Stimulated activated CD8-positive, alpha-beta memory T cell treated with anti-CD3 and anti-CD28 coated beads, Interleukin-15, amount 100 ng/mL, for 4 hours (primary cell): ENCODE data around the gene CTSZ.
A peak's percentile ranks its signal among the peaks of the same experiment; 100 is the strongest.
"Not testable (repeated sequence)": the region's sequence is repeated elsewhere in the genome, so short reads cannot be mapped to it uniquely, and the experiment has no call there.

Experiments used
- DNase-seq, 2 donors: peaks; one replicate each; pipeline ENCODE4 v3.0.0-alpha.2; 2020; ENCODE audit warnings: low read depth in 2 of 2

The CTSZ gene

DNA sequence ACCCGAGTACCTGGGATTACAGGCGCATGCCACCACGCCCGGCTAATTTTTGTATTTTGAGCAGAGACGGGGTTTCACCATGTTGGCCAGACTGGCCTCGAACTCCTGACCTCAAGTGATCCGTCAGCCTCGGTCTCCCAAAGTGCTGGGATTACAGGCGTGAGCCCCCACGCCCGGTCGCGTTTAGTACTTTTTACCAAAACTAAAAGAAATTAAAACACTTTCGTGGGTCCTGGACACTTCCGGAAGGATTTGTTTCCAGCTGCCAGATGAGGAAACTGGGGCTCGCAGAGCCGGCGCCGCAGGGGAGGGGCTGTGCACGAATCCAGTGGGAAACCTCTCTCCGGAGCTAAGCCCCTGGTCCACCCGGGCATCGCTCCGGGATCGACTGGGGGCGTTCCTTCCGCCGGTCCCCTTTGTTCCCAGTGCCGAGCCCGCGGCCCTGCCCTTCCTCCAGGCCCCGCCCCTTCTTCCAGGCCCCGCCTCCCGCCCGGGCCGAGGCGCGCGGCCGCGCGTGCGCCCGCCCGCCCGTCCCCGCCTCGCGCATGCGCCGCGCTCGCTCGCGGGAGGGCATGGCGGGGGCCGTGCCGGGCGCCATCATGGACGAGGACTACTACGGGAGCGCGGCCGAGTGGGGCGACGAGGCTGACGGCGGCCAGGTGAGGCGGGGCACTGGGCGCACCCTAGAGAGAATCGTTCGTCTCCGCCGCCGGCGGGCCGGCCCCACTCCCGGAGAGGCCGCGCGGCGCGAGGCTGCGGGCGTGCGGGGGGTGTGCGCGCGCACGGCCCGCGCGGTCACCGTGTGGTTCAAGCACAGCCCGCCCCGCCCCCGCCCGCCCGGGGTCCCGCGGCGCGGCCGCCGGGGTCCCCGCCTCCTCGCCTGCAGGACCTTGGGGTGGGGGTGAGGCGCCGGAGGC is 26.1 kb downstream of the CTSZ start, which contains the start of gene NELFCD:
NELFCD (plus strand) TSS at position 546 of the 917 bp plus-strand sequence; CDS start at position 600, 54 bp downstream.
- DNase-seq, result peak; percentile 65 to 78

DNA sequence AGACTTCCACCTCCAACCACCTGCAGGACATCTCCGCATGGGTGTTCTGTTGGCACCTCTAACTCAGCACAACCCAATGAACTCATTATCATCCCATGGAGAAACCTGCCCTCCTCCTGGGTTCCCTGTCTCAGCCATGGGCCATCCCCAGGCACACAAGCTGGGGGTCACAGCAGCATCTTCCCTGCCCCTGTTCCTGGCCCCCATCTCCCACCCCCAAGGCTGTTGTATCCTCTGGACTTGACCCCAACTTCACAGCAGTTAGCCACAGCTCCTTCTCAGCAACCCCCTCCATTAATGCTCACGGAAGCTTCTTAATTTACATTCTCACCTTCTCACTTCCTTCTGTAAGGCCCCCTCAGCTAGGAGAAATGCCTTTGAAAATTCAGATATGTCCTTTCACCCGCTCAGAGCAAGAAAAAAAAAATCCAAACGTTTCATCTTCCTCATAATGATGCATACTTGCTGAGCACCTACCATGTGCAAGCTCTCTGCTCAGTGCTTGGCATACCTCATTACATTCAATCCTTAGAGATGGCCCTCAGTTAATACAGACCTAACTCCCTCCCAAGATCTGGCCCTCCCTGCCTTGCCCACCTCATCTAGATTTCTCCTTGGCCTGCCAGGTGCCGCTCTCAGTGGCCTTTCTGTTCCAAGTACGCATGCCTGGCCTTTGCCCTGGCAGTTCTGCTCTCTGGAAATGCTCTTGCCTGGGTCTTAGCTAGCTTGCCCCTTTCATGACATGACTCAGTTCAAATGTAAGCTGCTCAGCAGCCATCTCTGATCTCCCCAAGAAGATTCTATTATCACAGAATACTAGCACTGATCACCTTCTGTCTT is 28.5 kb downstream of the CTSZ start:
- no peak for DNase-seq

DNA sequence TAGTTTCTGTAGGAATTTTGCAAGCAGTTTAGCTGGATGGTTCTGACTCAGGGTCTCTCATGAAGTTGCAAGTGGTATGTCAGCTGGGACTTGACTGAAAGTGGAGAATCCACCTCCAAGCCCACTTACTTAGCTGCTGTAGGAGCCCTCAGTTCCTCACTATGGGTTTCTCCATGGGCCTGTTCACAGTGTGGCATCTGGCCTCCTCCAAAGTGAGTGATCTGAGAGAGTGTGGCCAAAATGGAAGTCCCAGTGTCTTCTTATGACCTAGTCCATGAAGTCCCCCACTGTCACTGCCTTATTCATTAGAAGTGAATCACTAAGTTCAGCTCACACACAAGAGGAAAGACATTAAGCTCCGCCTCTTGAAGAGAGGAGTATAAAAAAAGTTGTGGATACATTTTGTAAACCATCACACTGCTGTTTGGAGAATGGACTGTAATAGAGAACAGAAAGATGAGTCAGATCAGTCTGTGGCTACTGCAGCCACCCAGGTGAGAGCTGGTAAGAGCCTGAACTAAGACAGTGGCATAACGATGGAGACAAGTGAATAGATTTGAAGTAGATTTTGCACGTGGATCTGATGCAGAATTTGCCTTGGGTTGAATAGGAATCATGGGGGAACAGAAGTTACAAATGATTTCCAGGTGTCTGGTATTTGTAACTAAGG is 30.9 kb downstream of the CTSZ start:
- no peak for DNase-seq

DNA sequence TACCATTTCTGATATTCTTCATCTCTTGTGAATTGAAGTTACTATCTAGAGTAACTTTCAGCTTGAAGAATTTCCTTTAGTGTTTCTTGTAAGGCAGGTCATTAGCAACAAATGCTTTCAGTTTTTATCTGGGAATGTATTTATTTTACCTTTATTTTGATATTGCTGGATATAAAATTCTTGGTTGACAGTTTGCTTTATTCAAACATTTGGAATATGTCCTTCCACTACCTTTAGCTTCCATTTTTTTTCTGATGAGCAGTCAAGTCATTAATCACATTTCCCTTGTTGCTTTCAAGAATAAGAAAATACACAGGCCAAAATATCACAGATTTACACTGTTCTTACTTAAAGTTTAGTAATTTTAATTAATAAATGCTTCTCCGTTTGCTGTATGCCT is 31.7 kb downstream of the CTSZ start:
- no peak for DNase-seq

DNA sequence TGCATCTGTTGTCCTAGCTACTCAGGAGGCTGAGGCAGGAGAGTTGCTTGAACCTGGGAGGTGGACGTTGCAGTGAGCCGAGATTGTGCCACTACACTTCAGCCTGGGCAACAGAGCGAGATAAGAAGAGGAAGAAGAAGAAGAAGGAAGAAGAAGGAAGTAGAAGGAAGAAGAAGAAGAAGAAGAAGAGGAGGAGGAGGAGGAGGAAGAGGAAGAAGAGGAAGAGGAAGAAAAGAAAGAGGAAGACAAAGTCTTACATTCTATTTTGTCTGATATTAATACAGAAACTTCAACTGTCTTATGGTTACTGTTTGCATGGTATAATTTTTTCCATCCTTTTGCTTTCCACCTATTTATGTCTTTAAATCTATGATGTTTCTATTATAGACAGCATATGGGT is 33.2 kb downstream of the CTSZ start:
- no peak for DNase-seq

DNA sequence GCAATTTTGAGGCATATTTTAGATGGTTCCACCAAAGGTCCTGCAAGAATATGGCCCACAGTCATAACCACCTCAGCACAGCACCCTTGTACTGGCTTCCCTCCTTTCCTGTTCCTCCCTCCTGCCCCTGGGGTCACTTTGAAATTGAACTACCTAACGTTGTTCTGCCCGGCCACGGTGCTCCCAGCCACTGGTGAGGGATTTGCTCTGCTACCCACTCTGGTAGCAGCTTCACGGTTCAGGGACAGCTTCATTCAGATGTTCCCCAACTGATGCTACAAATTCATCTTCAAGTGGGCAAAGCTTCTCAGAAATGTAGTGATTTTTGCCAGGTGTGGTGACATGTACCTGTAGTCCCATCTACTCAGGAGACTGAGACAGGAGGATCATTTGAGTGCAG is 33.9 kb downstream of the CTSZ start:
- DNase-seq, result no peak

DNA sequence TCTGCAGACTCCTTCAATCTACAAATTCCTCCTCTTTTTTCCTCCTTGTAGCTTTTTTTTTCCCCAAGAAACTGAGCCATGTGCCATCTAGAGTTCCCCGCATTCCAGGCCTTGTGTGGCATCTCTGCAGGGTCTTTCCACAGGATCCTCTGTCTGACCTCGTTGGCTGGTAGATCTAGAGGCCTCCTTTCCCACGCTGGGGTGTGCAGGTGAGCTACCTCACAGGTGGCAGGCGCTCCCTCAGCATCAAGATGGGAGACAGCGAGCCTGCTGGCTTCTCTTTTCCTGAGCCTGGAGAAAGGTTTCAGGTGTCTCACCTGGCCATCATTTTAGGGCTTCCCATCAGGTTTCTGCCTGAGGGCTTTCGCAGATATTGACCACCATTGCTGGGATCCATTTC is 35.6 kb downstream of the CTSZ start:
- no peak for DNase-seq

DNA sequence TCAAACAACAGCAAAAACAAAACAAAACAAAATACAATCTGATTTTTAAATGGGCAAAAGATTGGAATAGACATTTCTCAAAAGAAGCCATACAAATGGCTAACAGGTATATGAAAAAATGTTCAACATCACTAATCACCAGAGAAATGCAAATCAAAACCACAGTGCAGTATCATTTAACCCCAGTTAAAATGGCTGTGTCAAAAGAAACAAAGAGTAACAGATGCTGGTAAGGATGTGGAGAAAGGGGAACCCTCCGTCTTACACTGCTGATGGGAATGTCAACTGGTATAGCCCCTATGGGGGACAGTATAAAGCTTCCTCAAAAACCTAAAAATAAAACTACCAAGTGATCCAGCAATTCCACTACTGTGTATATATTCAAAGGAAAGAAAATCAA is 36.9 kb downstream of the CTSZ start:
- DNase-seq, result no peak

DNA sequence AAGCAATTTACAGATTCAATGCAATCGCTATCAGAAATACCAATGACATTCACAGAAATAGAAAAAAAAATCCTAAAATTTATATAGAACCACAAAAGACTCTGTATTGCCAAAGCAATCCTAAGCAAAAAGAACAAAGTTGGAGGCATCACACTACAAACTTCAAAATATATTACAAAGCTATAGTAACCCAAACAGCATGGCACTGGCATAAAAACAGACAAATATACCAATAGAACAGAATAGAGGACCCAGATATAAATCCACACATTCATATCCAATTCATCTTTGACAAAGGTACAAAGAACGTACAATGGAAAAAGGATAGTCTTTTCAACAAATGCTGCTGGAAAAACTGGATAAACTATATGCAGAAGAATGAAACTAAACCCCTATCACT is 37.6 kb downstream of the CTSZ start:
- no peak for DNase-seq

DNA sequence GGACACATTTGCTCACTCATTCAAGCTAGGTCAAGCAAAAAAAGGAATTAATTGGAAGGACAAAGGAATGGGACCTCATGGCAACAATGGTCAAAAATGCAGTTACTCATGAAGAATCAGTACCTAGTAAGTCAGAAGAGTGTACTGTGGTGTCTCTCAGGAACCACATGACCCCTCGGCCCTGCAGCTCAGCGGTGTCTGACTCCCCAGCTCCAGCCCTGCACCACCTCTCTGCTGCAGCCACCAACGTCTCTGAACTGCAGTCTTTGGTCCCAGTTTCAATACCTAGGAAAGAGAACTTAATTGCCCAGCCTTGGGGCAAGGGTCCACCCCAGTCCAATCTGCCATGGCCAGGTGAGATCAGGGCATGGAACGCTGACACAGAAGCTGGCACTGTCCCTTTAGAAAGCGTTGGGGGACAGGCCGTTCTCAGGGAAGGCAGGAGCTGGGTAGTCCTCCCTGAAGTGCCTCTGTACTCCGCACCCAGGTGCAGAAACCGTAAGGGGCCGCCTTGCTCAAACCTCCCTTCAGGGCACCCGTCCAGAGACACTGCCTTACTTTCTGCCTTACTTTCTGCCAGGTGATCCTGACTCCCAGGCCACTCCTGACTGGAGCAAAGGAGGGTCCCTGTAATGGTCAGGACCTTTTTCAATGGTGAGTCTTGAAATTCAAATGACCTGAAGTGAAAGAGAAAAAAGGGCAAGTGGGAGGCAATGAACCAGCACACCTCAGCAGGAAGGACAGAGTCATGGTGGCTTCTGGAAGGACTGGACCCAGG is 39.2 kb downstream of the CTSZ start:
- DNase-seq, result no peak

DNA sequence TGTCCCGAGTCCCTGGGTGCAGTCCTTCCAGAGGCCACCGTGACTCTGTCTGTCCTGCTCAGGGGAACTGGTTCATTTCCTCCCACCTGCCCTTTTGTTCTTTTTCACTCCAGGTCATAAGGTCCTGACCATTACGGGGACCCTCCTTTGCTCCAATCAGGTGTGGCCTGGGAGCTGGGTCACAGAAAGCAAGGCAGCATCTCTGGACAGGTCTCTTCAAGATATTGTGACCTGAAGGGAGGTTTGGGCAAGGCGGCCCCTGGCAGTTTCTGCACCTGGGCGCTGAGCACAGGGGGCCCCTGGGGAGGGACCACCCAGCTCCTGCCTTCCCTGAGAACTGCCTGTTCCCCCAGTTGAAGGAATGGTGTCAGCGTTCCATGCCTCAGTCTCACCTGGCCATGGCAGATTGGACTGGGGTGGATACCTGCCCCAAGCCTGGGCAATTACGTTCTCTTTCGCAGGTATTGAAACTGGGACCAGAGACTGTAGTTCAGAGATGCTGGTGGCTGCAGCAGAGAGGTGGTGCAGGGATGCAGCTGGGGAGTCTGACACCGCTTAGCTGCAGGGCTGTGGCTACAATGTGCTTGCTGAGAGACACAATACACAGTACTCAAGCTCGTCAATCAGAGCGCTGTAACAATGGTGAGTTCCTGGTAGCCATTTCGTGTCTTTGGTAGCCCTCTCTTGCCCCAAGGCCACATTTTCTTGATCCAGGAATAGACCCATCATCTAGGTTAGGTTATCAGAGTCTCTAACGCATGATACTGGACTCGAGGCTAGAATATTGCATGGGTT is 41.6 kb downstream of the CTSZ start:
- DNase-seq, result no peak

DNA sequence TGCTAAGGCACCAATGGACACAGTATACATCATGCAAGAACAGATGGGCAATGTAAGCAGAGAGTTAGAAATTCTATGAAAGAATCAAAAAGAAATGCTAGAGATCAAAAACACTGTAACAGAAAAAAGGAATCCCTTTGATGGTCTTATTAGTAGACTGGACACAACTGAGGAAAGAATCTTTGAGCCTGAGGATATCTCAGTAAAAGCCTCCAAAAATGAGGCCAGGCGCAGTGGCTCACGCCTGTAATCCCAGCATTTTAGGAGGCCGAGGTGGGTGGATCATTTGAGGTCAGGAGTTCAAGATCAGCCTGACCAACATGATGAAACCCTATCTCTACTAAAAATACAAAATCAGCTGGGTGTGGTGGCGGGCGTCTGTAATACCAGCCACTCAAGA is 43.1 kb downstream of the CTSZ start:
- DNase-seq, result not testable (repeated sequence)

DNA sequence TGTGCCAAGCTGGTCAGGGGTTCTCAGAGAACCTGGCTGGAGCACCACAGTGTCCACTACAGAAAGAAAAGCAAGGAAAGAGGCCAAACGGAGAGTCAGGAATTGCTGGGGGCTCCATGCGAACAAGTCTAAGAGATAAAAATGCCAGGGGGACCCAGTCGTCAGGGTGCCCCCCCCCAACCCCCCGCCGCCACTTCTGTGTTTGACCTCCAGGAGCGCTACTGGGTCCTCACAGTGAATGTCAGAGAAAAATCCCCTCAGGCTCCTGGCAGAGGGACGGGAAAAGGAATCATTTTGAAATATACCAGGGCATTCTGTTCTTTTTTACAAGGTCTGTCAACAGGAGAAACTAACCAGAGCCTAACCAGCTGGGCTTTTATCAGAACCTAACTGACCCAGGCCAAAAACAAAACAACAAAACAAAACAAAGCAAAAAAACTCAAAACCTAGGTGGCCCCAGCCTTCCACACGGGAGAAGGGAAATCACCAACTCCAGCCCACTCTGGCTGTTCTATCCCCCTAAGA is 43.9 kb downstream of the CTSZ start:
- DNase-seq, result no peak

DNA sequence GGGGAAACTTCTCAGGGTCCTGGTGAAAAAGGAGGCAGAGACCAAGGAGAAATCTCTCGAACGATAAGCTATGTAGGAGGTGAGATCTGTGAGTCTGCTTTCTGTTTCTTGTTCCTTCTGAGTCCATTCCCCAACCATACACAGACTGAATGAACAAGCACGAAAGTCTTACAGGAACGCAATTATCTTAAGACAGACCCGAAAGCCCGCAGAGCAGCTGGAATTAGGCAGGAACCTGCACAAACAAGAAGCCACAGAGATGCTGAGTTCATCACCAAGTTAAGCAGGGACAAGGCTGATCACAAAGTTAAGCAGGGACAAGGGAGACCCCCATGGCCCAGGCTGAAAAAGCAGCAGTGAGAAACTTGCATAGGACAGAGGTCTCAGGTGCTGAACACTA is 47.4 kb downstream of the CTSZ start:
- no peak for DNase-seq

DNA sequence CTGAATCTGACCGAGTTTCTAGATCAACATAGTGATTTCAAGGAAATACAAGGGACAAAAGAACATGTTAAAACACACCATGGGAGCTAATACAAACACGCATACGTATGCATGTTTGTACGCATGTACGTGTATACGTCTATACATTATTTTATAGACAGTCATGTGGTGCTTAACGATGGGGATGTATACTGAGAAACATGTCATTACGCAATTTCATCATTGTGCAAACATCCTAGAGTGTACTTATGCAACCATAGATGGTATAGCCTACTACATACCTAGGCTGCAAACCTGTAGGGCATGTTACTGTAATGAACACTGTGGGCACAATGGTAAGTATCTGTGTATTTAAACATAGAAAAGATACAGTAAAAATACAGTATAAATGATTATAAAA is 51.0 kb downstream of the CTSZ start:
- no peak for DNase-seq

DNA sequence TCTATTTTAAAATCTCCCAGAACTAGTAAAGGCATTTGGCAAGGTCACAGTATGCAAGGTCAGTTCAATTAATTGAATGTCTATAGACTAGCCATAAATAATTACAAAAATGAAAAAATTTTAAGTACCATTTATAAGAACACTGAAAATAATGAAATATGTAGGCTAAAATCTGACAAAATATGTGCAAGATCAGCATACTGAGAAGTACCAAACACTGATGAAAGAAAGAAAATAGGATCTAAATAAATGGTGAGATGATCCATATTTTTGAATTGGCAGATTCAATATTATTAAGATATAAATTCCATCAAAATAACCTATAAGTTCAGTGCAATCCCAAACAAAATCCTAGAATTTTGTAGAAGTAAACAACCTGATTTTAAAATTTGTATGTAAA is 54.0 kb downstream of the CTSZ start:
- no peak for DNase-seq

DNA sequence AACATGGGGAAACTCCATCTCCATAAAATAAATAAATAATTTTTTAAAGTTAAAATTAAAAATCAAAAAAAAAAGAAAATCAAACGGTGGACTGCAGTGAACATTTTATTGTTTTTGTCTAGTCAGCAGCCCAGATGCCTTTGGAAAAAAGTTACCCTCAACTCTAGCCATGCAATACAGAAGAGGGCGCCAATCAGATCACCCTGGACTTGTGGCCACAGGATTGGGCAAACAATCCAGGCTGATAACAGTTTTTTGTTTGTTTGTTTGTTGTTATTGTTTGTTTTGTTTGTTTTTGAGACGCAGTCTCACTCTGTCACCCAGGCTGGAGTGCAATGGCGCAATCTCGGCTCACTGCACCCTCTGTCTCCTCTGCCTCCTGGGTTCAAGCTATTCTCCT is 56.5 kb downstream of the CTSZ start:
- no peak for DNase-seq

DNA sequence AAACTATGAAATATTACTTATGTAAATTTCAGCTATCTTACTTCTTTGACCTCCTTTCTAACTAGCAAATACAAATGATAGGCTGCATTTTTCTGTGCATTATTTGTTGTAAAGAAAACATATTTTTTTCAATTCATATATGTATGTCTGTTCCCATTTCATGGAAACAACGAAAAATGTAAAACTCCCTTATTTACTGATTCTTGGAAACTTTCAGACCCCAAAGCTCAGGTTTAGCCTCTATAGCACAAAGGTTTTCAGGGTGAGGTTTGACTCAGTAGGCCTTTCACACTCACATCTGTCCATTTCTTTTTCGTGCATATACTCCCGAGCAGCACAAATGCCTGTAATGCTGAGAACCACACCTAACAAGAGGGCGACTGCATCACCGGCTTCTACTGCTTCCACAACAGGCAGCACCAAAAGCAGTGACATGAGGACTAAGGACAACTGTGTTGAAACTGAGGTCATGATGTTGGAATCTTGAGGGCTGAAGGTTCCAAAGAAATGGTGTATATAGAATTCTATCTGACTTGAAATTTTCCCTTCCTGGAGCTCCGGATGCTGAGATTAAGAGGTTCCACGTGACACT is 59.2 kb downstream of the CTSZ start:
- DNase-seq, result not testable (repeated sequence)

DNA sequence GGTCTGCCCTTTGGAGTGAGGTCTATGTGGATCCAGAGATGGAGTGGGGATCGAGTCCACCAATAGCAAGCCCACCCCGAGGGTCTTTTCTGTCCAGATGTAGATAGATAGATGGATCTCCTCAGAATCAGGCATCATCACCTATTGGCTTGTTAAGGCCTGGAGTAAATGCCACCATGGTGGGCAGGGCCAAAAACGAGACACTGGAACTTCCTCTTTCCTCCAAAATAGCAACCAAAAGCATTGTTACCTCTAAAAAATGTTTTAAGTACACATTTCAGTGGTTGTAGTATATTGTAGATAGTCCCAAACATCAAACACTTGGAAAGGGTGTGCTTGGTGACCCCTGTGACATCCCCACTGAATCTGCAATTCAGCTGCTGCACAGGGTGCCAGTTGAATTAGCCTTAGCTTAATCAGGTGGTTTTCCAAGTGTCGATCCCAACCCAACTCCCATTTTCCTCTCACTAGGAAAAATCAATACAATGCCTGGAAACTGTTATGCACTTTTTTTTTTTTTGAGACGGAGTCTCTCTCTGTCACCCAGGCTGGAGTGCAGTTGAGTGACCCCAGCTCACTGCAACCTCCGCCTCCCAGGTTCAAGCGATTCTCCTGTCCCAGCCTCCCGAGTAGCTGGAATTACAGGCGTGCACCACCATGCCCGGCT is 61.0 kb downstream of the CTSZ start:
- DNase-seq, result no peak
